22Rv1 (cell line): ENCODE measurements around the gene SYNE1.

Experiments
- ZFX ChIP-seq: fragments of 450-650 bp; IDR thresholded peaks from 2 replicates; pipeline ENCODE4 v1.6.1; 2017; ENCODE audit warnings: antibody characterized with exemption, borderline replicate concordance
- TF ChIP-seq, protein P1 (sequence below): fragments of 450-650 bp; IDR thresholded peaks from 2 replicates; pipeline ENCODE4 v1.5.1; 2017; ENCODE audit warnings: mild to moderate bottlenecking

GRCh38 chr6:152248980-152249379, 388.2 kb downstream of the SYNE1 start:
- TF ChIP-seq, protein P1, sequence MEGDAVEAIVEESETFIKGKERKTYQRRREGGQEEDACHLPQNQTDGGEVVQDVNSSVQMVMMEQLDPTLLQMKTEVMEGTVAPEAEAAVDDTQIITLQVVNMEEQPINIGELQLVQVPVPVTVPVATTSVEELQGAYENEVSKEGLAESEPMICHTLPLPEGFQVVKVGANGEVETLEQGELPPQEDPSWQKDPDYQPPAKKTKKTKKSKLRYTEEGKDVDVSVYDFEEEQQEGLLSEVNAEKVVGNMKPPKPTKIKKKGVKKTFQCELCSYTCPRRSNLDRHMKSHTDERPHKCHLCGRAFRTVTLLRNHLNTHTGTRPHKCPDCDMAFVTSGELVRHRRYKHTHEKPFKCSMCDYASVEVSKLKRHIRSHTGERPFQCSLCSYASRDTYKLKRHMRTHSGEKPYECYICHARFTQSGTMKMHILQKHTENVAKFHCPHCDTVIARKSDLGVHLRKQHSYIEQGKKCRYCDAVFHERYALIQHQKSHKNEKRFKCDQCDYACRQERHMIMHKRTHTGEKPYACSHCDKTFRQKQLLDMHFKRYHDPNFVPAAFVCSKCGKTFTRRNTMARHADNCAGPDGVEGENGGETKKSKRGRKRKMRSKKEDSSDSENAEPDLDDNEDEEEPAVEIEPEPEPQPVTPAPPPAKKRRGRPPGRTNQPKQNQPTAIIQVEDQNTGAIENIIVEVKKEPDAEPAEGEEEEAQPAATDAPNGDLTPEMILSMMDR: no peak
- TF ChIP-seq ZFX: no peak
